Measurements from ENCODE around the gene TMEM238L. TPM values are rescaled to one million over a fixed set of nuclear protein-coding genes. Genes with fewer than 3 reads are reported as not detected.

The TMEM238L gene
- total and polyA plus RNA-seq, 2 of the 8 experiments (the other 6 are each of a cell fraction or from before 2014, with no cell fraction given) = not detected

DNA sequence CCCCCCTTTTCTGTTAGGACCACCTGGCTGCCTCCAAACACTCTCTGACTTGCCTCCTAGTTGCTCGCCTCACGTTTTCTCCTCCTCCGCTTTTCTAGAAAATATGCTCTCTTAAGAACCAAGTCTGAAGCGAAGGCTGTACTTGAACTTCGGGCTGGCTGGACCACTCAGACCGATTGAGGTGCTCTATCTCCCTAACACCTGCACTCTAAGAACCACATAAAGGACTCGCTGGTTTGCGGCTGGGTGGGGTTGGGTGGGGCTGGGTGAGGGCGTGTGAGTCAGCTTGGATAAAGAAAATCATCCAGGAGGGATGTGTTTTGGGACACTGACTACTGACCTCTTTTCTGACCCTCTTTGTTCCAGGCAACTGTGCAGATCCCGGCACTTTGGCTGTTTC, 51.2 kb downstream of the TMEM238L start (continued):
- TF ChIP-seq HDAC6 (IDR thresholded peaks at IDR 0.05; ENCODE audit: low read depth, low read length) (no peak), SIX5 (IDR thresholded peaks at IDR 0.05; ENCODE audit: low read depth, low read length) (no peak), CEBPB (IDR thresholded peaks at IDR 0.05; ENCODE audit: low read depth, low read length) (no peak)
